GM19397 (cell line): ENCODE data around the gene STXBP1.

Experiments used
- ATAC-seq: cut with Tn5 transposase; IDR thresholded peaks from one replicate; pipeline ENCODE4 v1.9.1; 2021; ENCODE audit warnings: mild to moderate bottlenecking, moderate library complexity; ENCODE audit not compliant: unreplicated experiment

The STXBP1 gene

GRCh38 chr9:127611899-127612790 lies at the start of gene STXBP1:
Gene STXBP1 (plus strand): TSS chr9:127612277. CDS start chr9:127612404, 127 bp downstream.
- ATAC-seq: peak; percentile 91

- ATAC-seq: no peak
These were observed 49.7 kb upstream of the STXBP1 start for GRCh38 chr9:127562279-127562796.

- ATAC-seq: no peak
These were observed 49.2 kb upstream of the STXBP1 start for GRCh38 chr9:127562841-127563401.

- ATAC-seq: no peak
These were observed 48.5 kb upstream of the STXBP1 start for GRCh38 chr9:127563579-127563978.

- no peak for ATAC-seq
These were observed 46.8 kb upstream of the STXBP1 start for GRCh38 chr9:127565231-127565630.

- ATAC-seq: no peak
These were observed 45.6 kb upstream of the STXBP1 start for GRCh38 chr9:127566351-127567001.

- no peak for ATAC-seq
These were observed 44.9 kb upstream of the STXBP1 start for GRCh38 chr9:127567035-127567729.

- ATAC-seq: peak; percentile 13
These were observed 44.1 kb upstream of the STXBP1 start for GRCh38 chr9:127567730-127568617.

GRCh38 chr9:127568618-127568970 lies 43.5 kb upstream of the STXBP1 start:
- ATAC-seq: peak; percentile 22

GRCh38 chr9:127568971-127569885 lies 42.8 kb upstream of the STXBP1 start:
- peak; percentile 62 for ATAC-seq

GRCh38 chr9:127569886-127570401 lies 42.1 kb upstream of the STXBP1 start:
- no peak for ATAC-seq

GRCh38 chr9:127570533-127571111 lies 41.5 kb upstream of the STXBP1 start:
- ATAC-seq: no peak

- ATAC-seq: no peak
These were observed 40.1 kb upstream of the STXBP1 start for GRCh38 chr9:127571971-127572370.

- ATAC-seq: no peak
These were observed 38.9 kb upstream of the STXBP1 start for GRCh38 chr9:127572961-127573721.

- no peak for ATAC-seq
These were observed 37.7 kb upstream of the STXBP1 start for GRCh38 chr9:127574072-127574993.

GRCh38 chr9:127575875-127576778 lies 36.0 kb upstream of the STXBP1 start:
- no peak for ATAC-seq
